Stimulated activated CD8-positive, alpha-beta memory T cell treated with anti-CD3 and anti-CD28 coated beads, Interleukin-15, amount 100 ng/mL, for 24 hours (primary cell): ENCODE results near the gene RBM7.

Source experiments
- DNase-seq: peaks from one replicate; pipeline ENCODE4 v3.0.0-alpha.2; 2020; ENCODE audit warnings: low read depth

RBM7 gene

GRCh38 chr11:114448749-114449482 lies 48.5 kb downstream of the RBM7 start:
- no peak for DNase-seq

- no peak for DNase-seq
Measured at GRCh38 chr11:114449845-114450244, 49.4 kb downstream of the RBM7 start.

GRCh38 chr11:114452399-114452798 lies 51.9 kb downstream of the RBM7 start:
- no peak for DNase-seq
